HG02678 (cell line): ENCODE results near the gene SSRP1.
"Not testable (repeated sequence)": the region's sequence is repeated elsewhere in the genome, so short reads cannot be mapped to it uniquely, and the experiment has no call there.

Experiments
- ATAC-seq: cut with Tn5 transposase; IDR thresholded peaks from one replicate; pipeline ENCODE4 v1.9.1; 2021; ENCODE audit warnings: mild to moderate bottlenecking, moderate library complexity; ENCODE audit not compliant: unreplicated experiment

Gene SSRP1, protein sequence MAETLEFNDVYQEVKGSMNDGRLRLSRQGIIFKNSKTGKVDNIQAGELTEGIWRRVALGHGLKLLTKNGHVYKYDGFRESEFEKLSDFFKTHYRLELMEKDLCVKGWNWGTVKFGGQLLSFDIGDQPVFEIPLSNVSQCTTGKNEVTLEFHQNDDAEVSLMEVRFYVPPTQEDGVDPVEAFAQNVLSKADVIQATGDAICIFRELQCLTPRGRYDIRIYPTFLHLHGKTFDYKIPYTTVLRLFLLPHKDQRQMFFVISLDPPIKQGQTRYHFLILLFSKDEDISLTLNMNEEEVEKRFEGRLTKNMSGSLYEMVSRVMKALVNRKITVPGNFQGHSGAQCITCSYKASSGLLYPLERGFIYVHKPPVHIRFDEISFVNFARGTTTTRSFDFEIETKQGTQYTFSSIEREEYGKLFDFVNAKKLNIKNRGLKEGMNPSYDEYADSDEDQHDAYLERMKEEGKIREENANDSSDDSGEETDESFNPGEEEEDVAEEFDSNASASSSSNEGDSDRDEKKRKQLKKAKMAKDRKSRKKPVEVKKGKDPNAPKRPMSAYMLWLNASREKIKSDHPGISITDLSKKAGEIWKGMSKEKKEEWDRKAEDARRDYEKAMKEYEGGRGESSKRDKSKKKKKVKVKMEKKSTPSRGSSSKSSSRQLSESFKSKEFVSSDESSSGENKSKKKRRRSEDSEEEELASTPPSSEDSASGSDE

DNA sequence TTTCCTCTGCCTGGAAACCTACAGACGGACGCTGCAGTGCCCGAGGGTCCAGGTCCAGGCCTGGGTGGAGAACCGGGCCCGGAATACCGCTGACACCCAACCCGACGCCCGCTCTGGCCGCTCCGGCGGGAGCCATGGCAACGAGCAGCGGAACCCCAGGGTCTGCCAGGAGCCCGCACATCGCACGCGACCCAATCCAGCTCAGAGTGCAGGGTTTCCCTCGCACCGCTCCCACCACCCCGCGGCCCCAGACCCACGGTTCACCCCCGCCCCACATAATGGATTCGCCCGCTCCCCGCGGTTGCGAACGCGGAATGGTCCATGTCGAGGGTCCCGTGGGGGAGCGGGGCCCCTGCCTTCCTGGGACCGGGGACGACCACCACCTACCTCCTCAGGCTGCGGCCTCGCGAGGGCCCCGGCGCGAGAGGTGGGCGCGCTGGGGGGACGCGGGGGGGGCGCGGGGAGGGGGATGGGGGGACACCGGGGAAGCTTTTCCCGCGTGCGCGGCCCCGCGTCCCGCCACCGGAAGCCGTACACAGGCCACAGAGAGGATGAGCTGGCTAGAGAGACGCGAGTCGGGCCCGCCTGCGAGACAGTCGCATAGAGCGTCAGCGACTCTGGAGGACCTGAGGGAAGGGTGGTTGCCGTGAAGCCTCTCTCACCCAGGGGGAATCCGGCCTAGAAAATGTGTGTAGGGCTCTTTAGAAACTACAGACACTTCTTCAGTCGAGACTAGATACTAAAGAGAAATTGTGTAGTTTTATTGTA is at the start of gene SSRP1:
SSRP1 (minus strand) TSS at position 550 of the 768 bp plus-strand sequence. CDS start 771 bp downstream, outside the sequence.
- peak; percentile 100 for ATAC-seq

DNA sequence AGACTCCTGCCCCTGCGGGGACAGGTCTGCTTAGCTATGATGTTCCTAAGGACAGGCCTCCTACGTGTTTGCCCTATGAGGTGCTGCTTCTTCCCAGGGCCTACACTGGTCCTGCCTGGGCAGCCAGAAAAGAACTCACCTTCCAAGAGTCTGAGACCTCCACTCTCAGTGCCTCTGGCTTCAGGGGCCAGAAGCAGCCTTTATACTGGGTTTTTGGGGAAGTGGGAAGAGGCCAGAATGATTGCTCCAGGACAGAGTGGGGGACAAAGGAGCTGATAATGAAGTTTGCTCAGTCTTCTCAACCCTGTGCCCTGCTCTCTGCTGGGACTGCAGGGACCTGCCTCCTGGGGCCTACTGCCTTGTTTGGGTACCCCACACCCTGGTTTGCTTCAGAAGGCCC is 45.3 kb upstream of the SSRP1 start, which contains the start of gene PRG3:
PRG3 (minus strand) TSS at position 176 of the 400 bp plus-strand sequence. CDS start 442 bp downstream, outside the sequence.
- no peak for ATAC-seq

DNA sequence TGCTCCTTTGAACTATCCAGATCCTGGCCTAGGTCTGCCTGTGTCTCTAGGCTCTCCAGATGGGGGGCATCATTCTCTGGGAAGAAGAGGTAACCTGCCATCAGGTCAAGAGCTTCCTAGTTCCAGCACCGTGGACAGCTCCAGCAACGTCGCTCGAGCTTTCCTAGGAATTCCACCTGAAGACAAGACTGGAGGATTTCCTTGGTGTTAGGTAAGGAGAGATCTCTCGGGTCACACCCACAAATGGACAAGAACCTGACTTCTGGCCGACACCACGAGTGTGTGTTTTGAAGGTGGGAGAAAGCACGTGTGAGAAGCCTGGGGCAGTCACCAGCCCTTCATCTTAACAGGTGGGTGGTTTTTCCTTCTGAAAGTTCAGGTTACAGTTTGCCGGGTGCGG is 44.0 kb upstream of the SSRP1 start:
- ATAC-seq: no peak

DNA sequence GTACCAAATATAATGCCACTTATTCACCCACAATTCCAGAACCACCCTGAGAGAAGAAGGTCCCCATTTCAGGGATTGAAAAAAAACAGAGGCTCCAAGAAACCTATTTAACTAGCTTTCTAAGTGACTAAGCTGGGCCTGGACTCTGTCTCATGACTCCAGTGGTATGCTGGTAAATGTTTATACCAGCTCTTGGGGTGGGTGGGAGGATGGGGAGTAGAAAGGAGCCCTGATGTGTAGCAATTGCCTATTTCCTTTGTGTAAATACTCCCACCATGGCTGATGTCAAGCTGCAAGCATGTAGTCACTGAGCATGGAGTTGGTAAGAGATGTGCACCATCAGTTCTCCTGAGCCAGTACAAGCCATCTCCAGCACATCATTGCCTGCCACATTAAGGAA is 42.5 kb upstream of the SSRP1 start:
- no peak for ATAC-seq

DNA sequence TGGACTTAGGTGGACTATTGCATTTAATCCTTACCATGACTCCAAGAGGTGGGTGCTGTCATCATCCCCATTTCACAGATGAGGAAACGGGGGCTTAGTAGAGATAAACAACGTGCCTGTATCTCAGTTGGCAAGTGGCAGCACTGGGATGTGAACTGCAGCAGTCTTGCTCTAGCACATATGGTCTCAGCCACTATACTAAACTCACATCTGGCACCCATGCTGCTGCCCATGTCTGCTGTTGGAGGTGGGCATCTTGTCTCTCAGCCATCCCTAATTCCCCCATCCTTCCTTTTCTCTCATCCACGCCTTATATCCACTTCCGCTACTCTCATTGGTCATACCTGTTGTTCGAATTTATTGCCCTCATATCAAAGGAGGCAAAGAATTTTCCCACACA is 41.4 kb upstream of the SSRP1 start:
- ATAC-seq: no peak

- no peak for ATAC-seq
These were observed 40.7 kb upstream of the SSRP1 start for GRCh38 chr11:57376095-57377090.

- ATAC-seq: no peak
These were observed 39.8 kb upstream of the SSRP1 start for GRCh38 chr11:57375490-57375889.

DNA sequence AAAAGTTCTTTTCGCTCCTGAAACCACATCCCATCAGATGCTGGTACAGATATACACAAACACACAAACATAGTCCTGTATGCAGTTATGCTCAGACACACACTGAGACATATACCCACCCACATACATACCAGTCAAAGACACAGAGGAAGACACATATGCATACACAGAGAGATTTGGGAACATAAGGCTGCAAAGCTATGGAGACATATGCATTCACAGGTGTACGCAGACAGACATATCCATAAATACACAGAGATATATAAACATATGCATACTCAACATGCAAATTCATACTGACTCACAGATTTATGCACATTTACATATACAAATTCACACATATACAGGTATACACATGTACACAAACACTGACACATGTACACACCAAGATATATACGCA is 39.3 kb upstream of the SSRP1 start:
- no peak for ATAC-seq

- no peak for ATAC-seq
These were observed 37.5 kb upstream of the SSRP1 start for GRCh38 chr11:57373146-57373545.

- ATAC-seq: no peak
These were observed 35.2 kb upstream of the SSRP1 start for GRCh38 chr11:57370941-57371340.

- no peak for ATAC-seq
These were observed 34.6 kb upstream of the SSRP1 start for GRCh38 chr11:57370251-57370650.

DNA sequence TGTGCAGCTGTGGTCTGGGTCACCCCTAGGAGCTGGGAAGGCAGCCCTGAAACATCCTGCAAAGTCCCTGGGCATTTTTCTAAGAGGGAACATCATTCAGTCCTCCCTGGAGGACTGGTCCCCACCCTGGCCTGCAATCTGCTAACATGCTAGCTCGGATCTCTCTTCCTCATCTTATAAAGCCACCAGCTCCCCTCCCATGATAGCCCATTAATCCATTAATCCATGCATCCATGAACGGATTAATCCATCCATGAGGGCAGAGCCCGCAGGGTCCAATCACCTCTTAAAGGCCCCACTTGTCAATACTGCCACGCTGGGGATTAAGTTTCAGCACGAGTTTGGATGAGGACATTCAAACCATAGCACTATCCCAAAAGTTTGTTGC is 33.1 kb upstream of the SSRP1 start:
- no peak for ATAC-seq

DNA sequence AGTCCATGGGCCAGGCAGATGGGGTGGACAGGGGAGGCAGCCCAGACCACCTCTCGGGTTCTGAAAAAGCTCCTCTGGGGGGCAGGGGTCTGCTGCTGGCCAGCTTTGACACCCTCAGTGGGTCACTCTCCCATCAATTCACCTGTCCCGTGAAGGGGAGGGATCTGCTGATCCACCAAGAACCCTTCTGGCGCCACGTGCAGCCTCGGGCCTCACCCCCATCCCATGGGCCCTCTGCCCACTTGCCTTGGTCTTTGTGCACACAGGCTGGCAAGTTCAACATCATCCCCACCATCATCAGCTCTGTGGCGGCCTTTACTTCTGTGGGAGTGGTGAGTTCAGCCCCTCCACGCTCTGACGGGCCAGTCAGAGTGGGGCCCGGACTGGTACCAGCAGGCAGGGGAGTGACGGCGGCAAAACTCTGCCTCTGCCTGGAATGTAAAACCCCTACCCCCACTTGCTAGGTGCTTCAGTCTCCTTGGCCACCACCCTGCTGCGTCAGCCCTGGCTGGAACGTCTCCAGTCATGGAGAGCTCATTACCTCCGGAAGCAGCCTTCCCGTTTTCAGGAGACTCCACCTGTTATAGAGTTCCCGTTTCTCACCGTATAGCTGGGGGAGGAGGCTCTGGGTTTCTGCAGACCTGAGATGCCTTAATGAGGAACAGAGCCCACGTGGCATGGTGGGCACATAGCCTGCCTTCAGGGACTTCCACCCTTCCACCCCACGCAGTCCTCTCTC is 32.6 kb upstream of the SSRP1 start:
- ATAC-seq: no peak

DNA sequence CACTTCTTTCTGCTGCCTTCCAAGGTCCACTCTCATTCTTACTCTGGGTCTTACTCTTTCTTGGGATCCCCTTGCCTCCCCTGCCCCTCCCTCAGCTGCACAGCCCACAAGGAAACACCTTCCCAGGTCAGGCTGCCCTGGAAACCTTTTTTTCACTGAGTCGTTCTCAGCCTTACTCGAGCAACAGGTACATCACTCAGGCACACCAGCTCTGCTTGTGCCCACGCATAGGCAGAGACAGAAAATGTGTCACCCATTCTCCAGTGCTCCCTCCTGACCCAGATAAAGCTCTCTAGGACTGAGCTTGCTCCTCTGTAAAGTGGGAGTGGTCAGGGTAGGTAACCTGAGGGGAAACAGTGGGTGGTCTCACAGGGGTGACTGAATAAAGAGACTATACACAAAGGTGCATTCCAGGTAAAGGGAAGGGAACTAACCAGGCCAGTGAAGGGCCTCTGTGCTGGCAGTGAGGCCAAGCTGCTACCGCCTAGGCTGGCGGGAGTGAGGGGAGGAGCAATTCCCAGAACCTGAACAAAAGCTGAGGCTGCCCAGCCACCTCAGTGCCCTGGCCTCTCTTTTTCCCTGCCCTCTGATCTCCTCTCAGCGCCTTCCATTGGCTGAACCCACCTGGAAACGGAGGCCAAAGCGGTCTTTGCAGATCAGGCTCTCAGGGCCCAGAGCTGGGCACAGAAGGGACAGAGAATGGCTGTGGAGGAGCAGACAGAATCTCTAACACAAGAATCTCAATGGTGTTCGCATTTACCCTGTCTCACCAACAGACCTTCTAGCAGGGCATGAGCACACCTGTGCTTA is 29.4 kb upstream of the SSRP1 start:
- ATAC-seq: no peak

- ATAC-seq: no peak
These were observed 27.7 kb upstream of the SSRP1 start for GRCh38 chr11:57363131-57364080.

- ATAC-seq: no peak
These were observed 26.2 kb upstream of the SSRP1 start for GRCh38 chr11:57361926-57362325.

GRCh38 chr11:57361420-57361819 is 25.7 kb upstream of the SSRP1 start:
- ATAC-seq: not testable (repeated sequence)

DNA sequence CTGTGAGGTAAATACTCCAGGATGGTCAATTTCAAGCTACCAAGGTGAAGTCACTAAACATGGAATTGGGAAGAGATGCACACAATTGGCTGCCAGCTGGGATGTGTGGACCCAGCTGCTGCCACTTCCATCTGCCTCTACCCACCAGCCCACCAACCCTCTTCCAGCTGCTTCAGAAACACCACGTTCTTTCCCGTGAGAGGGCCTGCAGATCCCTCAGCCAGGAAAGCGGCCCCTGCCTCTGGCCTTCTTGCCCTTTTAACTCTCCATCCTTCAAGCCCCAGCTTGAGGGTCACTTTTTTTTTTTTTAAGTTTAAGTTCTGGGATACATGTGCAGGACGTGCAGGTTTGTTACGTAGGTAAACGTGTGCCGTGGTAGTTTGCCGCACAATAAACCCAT is 25.3 kb upstream of the SSRP1 start:
- no peak for ATAC-seq
